ENCODE measurements around the gene PRMT2.

DNA sequence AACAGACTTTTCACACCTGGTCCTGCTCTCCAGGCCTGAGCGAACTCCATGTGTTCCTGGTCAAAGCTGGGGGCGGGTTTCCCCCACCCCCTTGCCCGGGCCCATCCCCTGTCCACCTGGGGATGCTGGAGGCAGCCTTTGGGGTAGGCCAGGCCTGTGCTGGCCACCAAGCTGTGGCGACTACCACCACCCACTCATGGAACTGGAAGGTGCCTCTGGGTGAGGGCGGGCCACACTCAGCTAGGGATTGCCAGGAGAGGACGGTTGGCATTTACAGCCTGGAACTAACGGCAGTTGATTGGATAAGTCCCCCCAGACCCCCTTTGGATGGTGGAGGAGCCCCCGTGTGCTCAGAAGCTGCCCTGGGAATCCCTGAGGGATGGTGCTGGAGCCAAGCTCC lies 38.4 kb upstream of the PRMT2 start:
- no peak for TF ChIP-seq ARNT (IDR thresholded peaks at IDR 0.05)
- TF ChIP-seq FOXK2 (IDR thresholded peaks at IDR 0.05), result no peak
- no peak for TF ChIP-seq ZNF384 (IDR thresholded peaks at IDR 0.05)
- no peak for TF ChIP-seq ELF4 (IDR thresholded peaks at IDR 0.05)
- no peak for TF ChIP-seq FOXA1 (IDR thresholded peaks at IDR 0.05)
- TF ChIP-seq FOXM1 (IDR thresholded peaks at IDR 0.05; ENCODE audit: borderline replicate concordance), result no peak
- TF ChIP-seq, protein P1, sequence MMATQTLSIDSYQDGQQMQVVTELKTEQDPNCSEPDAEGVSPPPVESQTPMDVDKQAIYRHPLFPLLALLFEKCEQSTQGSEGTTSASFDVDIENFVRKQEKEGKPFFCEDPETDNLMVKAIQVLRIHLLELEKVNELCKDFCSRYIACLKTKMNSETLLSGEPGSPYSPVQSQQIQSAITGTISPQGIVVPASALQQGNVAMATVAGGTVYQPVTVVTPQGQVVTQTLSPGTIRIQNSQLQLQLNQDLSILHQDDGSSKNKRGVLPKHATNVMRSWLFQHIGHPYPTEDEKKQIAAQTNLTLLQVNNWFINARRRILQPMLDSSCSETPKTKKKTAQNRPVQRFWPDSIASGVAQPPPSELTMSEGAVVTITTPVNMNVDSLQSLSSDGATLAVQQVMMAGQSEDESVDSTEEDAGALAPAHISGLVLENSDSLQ (IDR thresholded peaks at IDR 0.05), result no peak
- TF ChIP-seq SUZ12 (IDR thresholded peaks at IDR 0.05), result no peak
- no peak for TF ChIP-seq NFRKB (IDR thresholded peaks at IDR 0.05)
- TF ChIP-seq CTBP1 (IDR thresholded peaks at IDR 0.05; ENCODE audit: borderline replicate concordance), result no peak
- TF ChIP-seq LEF1 (IDR thresholded peaks at IDR 0.05; ENCODE audit: borderline replicate concordance), result no peak

All from HEK293T (cell line).